ENCODE data around the gene PRDX3.
"Not testable (repeated sequence)": the region's sequence is repeated elsewhere in the genome, so short reads cannot be mapped to it uniquely, and the experiment has no call there.

Gene PRDX3

DNA sequence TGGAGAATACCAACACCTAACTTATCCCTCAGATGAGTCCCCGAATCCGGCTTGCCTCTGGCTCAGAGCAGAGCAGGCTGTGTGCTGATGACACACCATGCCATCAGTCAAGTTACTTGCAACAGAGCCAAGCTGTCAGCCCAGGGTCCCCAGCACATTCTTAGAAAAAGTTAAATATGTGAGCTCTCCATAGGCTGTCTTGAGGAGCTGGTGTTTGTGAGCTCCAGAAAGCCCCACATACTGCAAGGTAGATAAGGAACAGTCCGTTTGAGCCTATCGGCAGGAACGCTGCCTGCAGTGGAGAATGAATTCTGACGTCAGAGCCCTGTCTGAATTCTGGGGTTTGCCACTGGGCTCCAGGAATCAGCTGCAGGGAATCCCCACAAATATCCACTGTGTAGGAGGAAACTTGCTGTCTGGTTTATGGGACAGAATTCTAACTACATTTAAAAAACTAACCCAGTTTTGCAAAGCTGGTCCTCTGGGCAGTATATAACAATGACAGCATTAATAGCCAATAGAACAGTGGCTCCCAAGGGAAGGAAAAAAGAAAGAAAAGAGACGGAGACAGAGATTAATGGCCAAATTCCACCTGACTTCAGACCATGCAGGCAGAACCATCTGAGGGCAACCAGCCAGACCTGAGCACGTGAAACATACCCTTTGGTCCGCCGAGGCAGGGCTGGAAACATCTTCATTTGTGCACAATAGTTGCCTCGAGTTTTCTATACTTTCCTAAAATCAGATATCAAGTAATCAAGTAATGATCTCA lies 16.7 kb downstream of the PRDX3 start:
- Histone ChIP-seq H3K9ac (ENCODE audit: low read length) (no peak overlapping the region), H3K4me1 (ENCODE audit: control insufficient read depth, insufficient read depth, low read length) (peaks cover 4% of the 10 kb centered on the region; the same call in 1 of the 2 replicates), H3K27me3 (ENCODE audit: control insufficient read depth, insufficient read depth, low read length) (no peaks in the 10 kb centered on the region), H3K27ac (ENCODE audit: low read depth, low read length) (no peak overlapping the region), H3K36me3 (ENCODE audit: control insufficient read depth, insufficient read depth, low read length) (peaks cover 20% of the 10 kb centered on the region), H3K4me3 (ENCODE audit: low read depth, low read length) (no peak overlapping the region), H3K9me3 (ENCODE audit: control insufficient read depth, insufficient read depth, low read depth, low read length) (no peaks in the 10 kb centered on the region)

DNA sequence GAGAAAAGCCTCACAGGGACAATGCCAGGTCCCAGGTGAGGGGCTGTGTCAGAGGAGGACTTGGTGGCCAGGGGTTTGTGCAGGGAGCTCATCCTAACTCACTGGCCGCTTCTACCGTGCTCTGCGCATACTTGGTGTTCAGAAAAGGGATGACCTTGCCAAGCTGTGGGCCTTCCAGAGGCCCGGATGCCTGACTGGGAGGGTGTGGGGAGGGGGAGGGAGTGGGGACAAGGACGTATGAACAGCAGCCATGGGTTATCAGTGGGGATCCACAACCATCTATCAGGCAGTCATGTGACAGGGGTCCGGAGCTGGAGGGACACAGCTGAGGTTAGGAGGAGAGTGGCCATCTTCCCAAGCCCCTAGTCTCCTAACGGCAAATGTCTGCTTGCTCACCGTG lies 19.3 kb downstream of the PRDX3 start:
- Histone ChIP-seq H3K36me3 (ENCODE audit: control insufficient read depth, insufficient read depth, low read length) (peaks cover 43% of the 10 kb centered on the region), H3K9me3 (ENCODE audit: control insufficient read depth, insufficient read depth, low read depth, low read length) (no peaks in the 10 kb centered on the region), H3K27ac (ENCODE audit: low read depth, low read length) (no peak overlapping the region), H3K27me3 (ENCODE audit: control insufficient read depth, insufficient read depth, low read length) (no peaks in the 10 kb centered on the region), H3K4me1 (ENCODE audit: control insufficient read depth, insufficient read depth, low read length) (no peaks in the 10 kb centered on the region; the same call in 1 of the 2 replicates), H3K4me3 (ENCODE audit: low read depth, low read length) (no peak overlapping the region), H3K9ac (ENCODE audit: low read length) (no peak overlapping the region)

DNA sequence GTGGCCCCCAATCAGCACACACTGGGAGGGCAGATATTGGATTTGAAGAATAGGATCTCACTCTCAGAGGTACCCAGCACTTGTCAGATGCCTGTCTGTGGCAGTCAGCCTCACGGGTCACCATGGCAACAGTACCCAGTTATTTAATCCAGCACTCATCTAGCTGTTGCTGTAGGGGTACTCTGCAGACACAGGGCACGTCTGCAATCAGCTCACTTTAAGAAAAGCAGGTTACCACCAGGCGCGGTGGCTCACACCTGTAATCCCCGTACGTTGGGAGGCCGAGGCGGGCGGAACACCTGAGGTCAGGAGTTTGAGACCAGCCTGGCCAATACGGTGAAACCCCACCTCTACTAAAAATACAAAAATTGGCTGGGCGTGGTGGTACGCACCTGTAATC lies 25.0 kb downstream of the PRDX3 start:
- peaks cover 57% of the 10 kb centered on the region for H3K36me3 ChIP-seq (ENCODE audit: control insufficient read depth, insufficient read depth, low read length)
- H3K9ac ChIP-seq (ENCODE audit: low read length) = no peak overlapping the region
- H3K9me3 ChIP-seq (ENCODE audit: control insufficient read depth, insufficient read depth, low read depth, low read length) = no peaks in the 10 kb centered on the region
- H3K27me3 ChIP-seq (ENCODE audit: control insufficient read depth, insufficient read depth, low read length) = no peaks in the 10 kb centered on the region
- no peak overlapping the region for H3K4me3 ChIP-seq (ENCODE audit: low read depth, low read length)
- no peak overlapping the region for H3K27ac ChIP-seq (ENCODE audit: low read depth, low read length)
- no peaks in the 10 kb centered on the region for H3K4me1 ChIP-seq (ENCODE audit: control insufficient read depth, insufficient read depth, low read length)

DNA sequence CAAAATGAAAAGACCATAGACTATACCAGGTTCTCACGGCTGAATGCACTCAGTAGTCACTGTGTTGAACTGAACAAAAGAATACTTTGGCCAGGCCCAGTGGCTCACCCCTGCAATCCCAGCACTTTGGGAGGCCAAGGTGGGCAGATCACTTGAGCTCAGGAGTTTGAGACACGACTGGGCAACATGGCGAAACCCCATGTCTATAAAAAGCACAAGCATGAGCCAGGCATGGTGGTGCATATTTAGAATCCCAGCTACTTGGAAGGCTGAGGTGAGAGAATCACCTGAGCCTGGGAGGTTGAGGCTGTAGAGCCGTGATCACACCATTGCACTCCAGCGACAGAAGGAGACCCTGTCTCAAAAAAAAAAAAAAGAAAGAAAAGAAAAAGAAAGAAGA lies 25.6 kb downstream of the PRDX3 start:
- Histone ChIP-seq H3K9me3 (ENCODE audit: control insufficient read depth, insufficient read depth, low read depth, low read length) (no peaks in the 10 kb centered on the region), H3K4me3 (ENCODE audit: low read depth, low read length) (no peak overlapping the region), H3K27me3 (ENCODE audit: control insufficient read depth, insufficient read depth, low read length) (no peaks in the 10 kb centered on the region), H3K27ac (ENCODE audit: low read depth, low read length) (no peak overlapping the region), H3K4me1 (ENCODE audit: control insufficient read depth, insufficient read depth, low read length) (no peaks in the 10 kb centered on the region), H3K9ac (ENCODE audit: low read length) (no peak overlapping the region), H3K36me3 (ENCODE audit: control insufficient read depth, insufficient read depth, low read length) (peaks cover 57% of the 10 kb centered on the region)

DNA sequence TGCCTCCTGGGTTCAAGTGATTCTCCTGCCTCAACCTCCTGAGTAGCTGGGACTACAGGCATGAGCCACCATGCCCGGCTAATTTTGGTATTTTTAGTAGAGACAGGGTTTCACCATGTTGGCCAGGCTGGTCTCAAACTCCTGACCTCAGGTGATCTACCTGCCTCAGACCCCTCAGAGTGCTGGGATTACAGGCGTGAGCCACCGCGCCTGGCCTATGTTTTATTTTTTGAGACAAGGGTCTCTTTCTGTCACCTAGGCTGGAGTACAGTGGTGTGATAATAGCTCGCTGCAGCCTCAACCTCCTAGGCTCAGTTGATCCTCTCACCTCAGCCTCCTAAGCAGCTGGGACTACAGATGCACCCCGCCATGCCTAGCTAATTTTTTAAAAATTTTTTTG lies 27.0 kb downstream of the PRDX3 start:
- not testable (repeated sequence) for H3K27ac ChIP-seq (ENCODE audit: low read depth, low read length); H3K4me1 ChIP-seq (ENCODE audit: control insufficient read depth, insufficient read depth, low read length); H3K4me3 ChIP-seq (ENCODE audit: low read depth, low read length); H3K27me3 ChIP-seq (ENCODE audit: control insufficient read depth, insufficient read depth, low read length); H3K9me3 ChIP-seq (ENCODE audit: control insufficient read depth, insufficient read depth, low read depth, low read length); H3K9ac ChIP-seq (ENCODE audit: low read length)
- H3K36me3 ChIP-seq (ENCODE audit: control insufficient read depth, insufficient read depth, low read length) = peaks cover 58% of the 10 kb centered on the region

DNA sequence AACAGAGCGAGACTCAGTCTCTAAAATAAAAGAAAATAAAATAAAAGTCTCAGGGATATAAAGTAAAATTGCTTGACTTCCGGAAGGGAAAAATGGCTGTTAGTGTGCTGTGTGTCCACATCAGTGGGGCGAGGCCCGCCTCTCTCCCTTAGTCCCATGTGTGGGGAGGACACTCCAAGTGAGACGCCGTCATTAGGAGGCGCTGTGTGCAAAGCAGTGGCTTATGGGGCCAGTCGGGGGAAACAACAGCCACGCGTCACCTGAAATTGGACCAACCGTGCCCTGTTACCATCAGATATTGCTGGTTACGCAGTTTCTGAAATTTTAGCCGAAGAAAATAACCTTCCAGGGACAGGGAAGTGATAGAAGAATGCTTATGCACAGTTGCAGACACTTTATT lies 28.9 kb downstream of the PRDX3 start:
- Histone ChIP-seq H3K9ac (ENCODE audit: low read length) (no peak overlapping the region), H3K27ac (ENCODE audit: low read depth, low read length) (no peak overlapping the region), H3K27me3 (ENCODE audit: control insufficient read depth, insufficient read depth, low read length) (no peaks in the 10 kb centered on the region), H3K9me3 (ENCODE audit: control insufficient read depth, insufficient read depth, low read depth, low read length) (no peaks in the 10 kb centered on the region), H3K36me3 (ENCODE audit: control insufficient read depth, insufficient read depth, low read length) (peaks cover 44% of the 10 kb centered on the region), H3K4me3 (ENCODE audit: low read depth, low read length) (no peak overlapping the region), H3K4me1 (ENCODE audit: control insufficient read depth, insufficient read depth, low read length) (no peaks in the 10 kb centered on the region)

DNA sequence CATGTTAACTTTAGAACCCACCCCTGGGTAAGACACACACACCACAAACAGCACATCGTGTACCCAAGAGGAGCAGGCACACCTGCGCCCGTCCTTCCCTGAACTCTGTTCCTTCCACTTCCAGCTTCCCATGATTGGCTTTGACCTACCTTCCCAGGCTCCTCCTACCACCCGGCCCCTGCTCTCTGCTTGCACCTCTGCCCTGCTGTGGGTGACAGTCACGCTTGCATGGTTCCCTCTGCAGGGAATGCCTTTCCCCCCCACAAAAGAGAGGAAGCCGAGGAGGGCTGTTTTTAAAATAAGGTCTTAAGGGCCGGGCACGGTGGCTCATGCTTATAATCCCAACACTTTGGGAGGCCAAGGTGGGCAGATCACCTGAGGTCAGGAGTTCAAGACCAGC lies 29.5 kb downstream of the PRDX3 start:
- no peak overlapping the region for H3K9ac ChIP-seq (ENCODE audit: low read length)
- H3K4me3 ChIP-seq (ENCODE audit: low read depth, low read length) = no peak overlapping the region
- no peaks in the 10 kb centered on the region for H3K4me1 ChIP-seq (ENCODE audit: control insufficient read depth, insufficient read depth, low read length)
- no peaks in the 10 kb centered on the region for H3K9me3 ChIP-seq (ENCODE audit: control insufficient read depth, insufficient read depth, low read depth, low read length)
- H3K27me3 ChIP-seq (ENCODE audit: control insufficient read depth, insufficient read depth, low read length) = no peaks in the 10 kb centered on the region
- H3K27ac ChIP-seq (ENCODE audit: low read depth, low read length) = no peak overlapping the region
- H3K36me3 ChIP-seq (ENCODE audit: control insufficient read depth, insufficient read depth, low read length) = peaks cover 38% of the 10 kb centered on the region

DNA sequence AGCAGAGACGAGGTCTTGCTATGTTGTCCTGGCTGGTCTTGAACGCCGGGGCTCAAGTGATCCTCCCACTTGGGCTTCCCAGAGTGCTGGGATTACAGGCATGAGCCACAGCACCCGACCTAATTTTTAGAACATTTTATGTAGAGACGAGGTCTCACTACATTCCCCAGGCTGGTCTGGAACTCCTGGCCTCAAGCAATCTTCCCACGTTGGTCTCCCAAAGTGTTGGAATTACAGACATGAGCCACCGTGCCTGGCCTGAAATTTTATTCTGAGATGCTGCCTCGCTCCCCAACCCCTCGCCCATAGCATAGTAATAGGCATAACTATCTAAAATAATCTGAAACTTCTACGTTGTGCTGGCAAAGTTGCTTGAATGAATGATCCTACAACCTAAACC lies 35.0 kb downstream of the PRDX3 start:
- Histone ChIP-seq H3K4me1 (ENCODE audit: control insufficient read depth, insufficient read depth, low read length) (no peaks in the 10 kb centered on the region), H3K27ac (ENCODE audit: low read depth, low read length) (no peak overlapping the region), H3K9me3 (ENCODE audit: control insufficient read depth, insufficient read depth, low read depth, low read length) (no peaks in the 10 kb centered on the region), H3K36me3 (ENCODE audit: control insufficient read depth, insufficient read depth, low read length) (peaks cover 15% of the 10 kb centered on the region), H3K9ac (ENCODE audit: low read length) (no peak overlapping the region), H3K27me3 (ENCODE audit: control insufficient read depth, insufficient read depth, low read length) (no peaks in the 10 kb centered on the region), H3K4me3 (ENCODE audit: low read depth, low read length) (no peak overlapping the region)

DNA sequence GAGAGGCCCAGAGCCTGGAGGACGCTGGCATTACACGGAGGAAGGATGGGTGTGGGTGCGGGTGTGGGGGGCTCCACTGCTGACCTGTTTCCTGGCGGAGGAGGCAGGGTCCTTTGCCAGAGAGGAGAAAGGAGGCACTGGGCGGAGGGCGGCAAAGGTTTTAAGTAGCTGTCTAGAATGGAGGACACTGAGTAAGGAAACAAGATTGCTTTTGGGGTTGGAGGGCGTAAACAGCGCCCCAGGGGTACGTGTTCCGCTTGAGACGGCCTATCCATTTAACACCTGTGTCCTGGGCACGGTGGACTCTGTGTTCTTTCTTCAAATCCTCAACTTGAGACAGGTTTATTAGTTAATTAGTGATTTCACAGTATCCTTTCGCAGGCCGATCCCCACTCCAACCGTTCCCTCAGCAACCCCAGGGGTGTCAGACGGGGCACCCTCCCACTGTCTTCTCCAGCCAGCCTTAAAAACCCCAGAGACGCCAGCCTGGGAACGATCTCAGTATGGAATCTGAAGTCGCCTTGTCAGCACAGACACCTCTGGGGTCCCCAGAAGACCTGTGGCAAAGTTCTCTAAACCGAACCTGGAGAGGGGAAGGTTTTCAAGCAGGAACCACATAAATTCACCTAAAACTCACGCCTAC lies 37.9 kb downstream of the PRDX3 start:
- Histone ChIP-seq H3K27me3 (ENCODE audit: control insufficient read depth, insufficient read depth, low read length) (no peaks in the 10 kb centered on the region), H3K27ac (ENCODE audit: low read depth, low read length) (no peak overlapping the region), H3K36me3 (ENCODE audit: control insufficient read depth, insufficient read depth, low read length) (peaks cover 2% of the 10 kb centered on the region), H3K9ac (ENCODE audit: low read length) (no peak overlapping the region), H3K4me1 (ENCODE audit: control insufficient read depth, insufficient read depth, low read length) (no peaks in the 10 kb centered on the region), H3K9me3 (ENCODE audit: control insufficient read depth, insufficient read depth, low read depth, low read length) (no peaks in the 10 kb centered on the region), H3K4me3 (ENCODE audit: low read depth, low read length) (no peak overlapping the region)

DNA sequence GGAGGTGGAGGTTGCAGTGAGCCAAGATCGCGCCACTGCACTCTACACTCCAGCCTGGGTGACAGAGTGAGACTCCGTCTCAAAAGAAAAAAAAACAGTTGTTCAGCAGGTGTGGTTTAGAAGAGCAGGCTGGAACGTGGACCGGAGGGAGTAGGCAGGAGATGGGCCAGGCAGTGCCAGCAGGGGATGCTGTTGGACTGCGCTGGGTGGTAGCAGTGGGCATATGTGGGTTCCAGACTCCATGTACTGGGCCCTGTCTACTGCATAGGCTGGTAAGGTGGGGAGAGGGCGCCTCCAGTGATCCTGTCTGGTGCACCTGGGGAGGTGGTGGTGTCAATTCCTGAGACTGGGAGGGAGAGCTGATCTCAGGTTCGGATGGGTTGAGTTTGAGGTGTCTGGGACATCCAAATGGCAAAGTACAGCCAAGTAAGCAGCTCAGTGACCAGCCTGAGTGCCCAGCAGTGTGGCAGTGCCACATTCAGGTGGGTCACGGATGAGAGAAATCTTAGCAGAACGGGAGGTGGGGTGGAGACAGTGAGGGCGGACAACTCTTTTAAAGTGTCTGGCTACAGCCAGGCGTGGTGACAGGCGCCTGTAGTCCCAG lies 39.0 kb downstream of the PRDX3 start:
- Histone ChIP-seq H3K36me3 (ENCODE audit: control insufficient read depth, insufficient read depth, low read length) (peaks cover 5% of the 10 kb centered on the region), H3K9me3 (ENCODE audit: control insufficient read depth, insufficient read depth, low read depth, low read length) (no peaks in the 10 kb centered on the region), H3K27me3 (ENCODE audit: control insufficient read depth, insufficient read depth, low read length) (no peaks in the 10 kb centered on the region), H3K27ac (ENCODE audit: low read depth, low read length) (no peak overlapping the region), H3K9ac (ENCODE audit: low read length) (no peak overlapping the region), H3K4me3 (ENCODE audit: low read depth, low read length) (no peak overlapping the region), H3K4me1 (ENCODE audit: control insufficient read depth, insufficient read depth, low read length) (no peaks in the 10 kb centered on the region)

Data from HUES6 (cell line).